HL-60 (cell line): Measurements from ENCODE around the gene CXCR6.

Experiments used
- DNase-seq, 2 experiments: peaks; one replicate each; pipeline ENCODE4 v3.0.0-alpha.2; 2010 to 2020; ENCODE audit warnings: low read depth in 1 of 2, low spot score in 1 of 2
- H3K27ac ChIP-seq: fragments of 250-450 bp; sonication (Bioruptor Pico); replicated peaks from 2 replicates; pipeline ENCODE4 v1.5.1; 2020; ENCODE audit warnings: mild to moderate bottlenecking, moderate library complexity
- H3K27me3 ChIP-seq: fragments of 250-450 bp; sonication (Bioruptor Pico); 2 replicates; pipeline ENCODE4 v1.5.1; 2021; ENCODE audit warnings: mild to moderate bottlenecking, moderate library complexity; ENCODE audit not compliant: insufficient read depth, poor library complexity, severe bottlenecking
- H3K4me3 ChIP-seq: replicated peaks from 2 replicates; pipeline ENCODE4 v1.5.1; 2011; ENCODE audit warnings: mild to moderate bottlenecking, control low read depth, low read length; ENCODE audit not compliant: insufficient read depth
- GABPA ChIP-seq: IDR thresholded peaks from 2 replicates; pipeline ENCODE4 v1.6.1; 2012; ENCODE audit warnings: low read depth
- POLR2AphosphoS5 ChIP-seq: IDR thresholded peaks from 2 replicates; pipeline ENCODE4 v1.6.1; 2012; ENCODE audit warnings: low read depth
- REST ChIP-seq: IDR thresholded peaks from 2 replicates; pipeline ENCODE4 v1.6.1; 2012; ENCODE audit warnings: low read depth; ENCODE audit not compliant: insufficient replicate concordance
- SPI1 ChIP-seq: IDR thresholded peaks from 2 replicates; pipeline ENCODE4 v1.6.1; 2012; ENCODE audit warnings: low read depth, mild to moderate bottlenecking, borderline replicate concordance
- TF ChIP-seq, protein P1 (sequence below): IDR thresholded peaks from one replicate; pipeline ENCODE4 v1.5.1; 2011; ENCODE audit warnings: low read length, control low read depth, inconsistent platforms; ENCODE audit not compliant: insufficient read depth

The CXCR6 gene

GRCh38 chr3:45976191-45977091 lies 33.2 kb downstream of the CXCR6 start:
- Histone ChIP-seq H3K4me3 (no peak overlapping the region), H3K27ac (no peak overlapping the region), H3K27me3 (no peaks in the 10 kb centered on the region)
- no peak for DNase-seq
- TF ChIP-seq, protein P1, sequence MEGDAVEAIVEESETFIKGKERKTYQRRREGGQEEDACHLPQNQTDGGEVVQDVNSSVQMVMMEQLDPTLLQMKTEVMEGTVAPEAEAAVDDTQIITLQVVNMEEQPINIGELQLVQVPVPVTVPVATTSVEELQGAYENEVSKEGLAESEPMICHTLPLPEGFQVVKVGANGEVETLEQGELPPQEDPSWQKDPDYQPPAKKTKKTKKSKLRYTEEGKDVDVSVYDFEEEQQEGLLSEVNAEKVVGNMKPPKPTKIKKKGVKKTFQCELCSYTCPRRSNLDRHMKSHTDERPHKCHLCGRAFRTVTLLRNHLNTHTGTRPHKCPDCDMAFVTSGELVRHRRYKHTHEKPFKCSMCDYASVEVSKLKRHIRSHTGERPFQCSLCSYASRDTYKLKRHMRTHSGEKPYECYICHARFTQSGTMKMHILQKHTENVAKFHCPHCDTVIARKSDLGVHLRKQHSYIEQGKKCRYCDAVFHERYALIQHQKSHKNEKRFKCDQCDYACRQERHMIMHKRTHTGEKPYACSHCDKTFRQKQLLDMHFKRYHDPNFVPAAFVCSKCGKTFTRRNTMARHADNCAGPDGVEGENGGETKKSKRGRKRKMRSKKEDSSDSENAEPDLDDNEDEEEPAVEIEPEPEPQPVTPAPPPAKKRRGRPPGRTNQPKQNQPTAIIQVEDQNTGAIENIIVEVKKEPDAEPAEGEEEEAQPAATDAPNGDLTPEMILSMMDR: no peak
- TF ChIP-seq SPI1 (no peak), REST (no peak), GABPA (no peak), POLR2AphosphoS5 (no peak)

- Histone ChIP-seq H3K4me3 (no peak overlapping the region), H3K27me3 (no peaks in the 10 kb centered on the region), H3K27ac (no peak overlapping the region)
- TF ChIP-seq POLR2AphosphoS5 (no peak), REST (no peak), GABPA (no peak), SPI1 (no peak)
- TF ChIP-seq, protein P1: no peak
- DNase-seq: no peak
Observed at GRCh38 chr3:45978006-45978761, 34.9 kb downstream of the CXCR6 start.

DNA sequence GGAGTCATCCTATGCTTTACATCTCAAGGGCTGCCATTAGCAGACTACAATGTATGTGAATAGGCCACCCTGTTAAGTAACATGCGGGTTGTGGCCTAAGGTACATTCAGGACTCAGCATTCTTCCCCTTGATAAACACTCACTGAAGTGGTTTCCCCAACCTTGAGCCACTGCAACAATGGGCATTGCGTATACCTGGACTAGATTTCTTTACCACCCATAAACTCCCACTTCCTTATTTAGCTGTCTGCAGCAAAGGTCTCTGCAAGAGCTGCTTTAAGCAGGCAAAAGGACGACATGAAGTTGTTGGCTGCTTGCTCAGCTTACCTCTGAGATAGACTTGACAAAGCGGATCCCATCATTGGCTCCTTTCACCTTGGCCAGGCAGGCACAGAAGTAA lies 36.1 kb downstream of the CXCR6 start:
- no peaks in the 10 kb centered on the region for H3K27me3 ChIP-seq
- 0 out of 2 replicates have a peak, but pooled peaks have one; percentile 29 for TF ChIP-seq POLR2AphosphoS5
- TF ChIP-seq, protein P1: no peak
- TF ChIP-seq SPI1: peak; percentile 95
- H3K4me3 ChIP-seq: no peak overlapping the region
- DNase-seq: peak; percentile 26 to 84
- H3K27ac ChIP-seq: no peak overlapping the region; the same call in 1 of the 2 replicates
